GM15510 (cell line): ENCODE results near the gene CARD10.

ENCODE experiments used
- POLR2A ChIP-seq: IDR thresholded peaks from 3 replicates; pipeline ENCODE4 v1.6.1; 2011; ENCODE audit warnings: borderline replicate concordance; ENCODE audit not compliant: insufficient read length; ENCODE audit errors: extremely low read depth

CARD10 gene

DNA sequence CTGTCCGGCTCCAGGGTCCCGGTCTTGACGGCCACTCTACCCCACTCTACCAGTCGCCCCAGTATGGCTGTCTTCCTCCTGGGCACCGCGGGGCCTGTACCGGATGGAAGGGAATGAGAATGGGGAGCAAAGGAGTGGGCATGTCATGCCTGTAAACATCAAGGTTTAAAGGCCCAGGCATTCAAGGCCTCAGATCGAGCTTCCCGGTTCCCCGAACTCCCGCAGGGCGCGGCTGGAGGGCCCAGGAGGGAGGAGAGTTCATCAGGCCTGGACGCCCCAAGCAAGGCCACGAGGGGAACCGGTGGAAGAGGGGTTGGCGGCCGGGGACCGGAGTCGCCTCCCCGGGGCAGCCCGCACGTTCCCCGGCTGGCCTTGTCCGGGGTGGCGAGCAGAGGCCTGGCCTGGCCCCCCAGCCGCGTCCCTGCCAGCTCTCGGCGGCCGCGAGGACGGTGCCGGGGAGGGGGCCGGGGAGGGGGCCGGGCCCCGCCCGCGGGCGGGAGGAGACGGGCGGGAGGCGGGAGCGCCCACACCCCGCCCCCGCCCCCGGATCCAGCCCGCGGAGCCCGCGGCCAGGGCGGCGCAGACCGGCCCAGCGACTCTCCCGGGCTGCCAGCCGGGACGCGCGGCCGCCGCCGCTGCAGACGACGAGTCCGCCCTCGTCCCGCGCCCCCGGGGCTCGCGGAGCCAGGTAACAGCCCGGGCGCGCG is 40.8 kb upstream of the CARD10 start, which contains the start of gene CDC42EP1:
CDC42EP1 (plus strand) TSS at position 580 of the 707 bp plus-strand sequence. CDS start 5,870 bp downstream, outside the sequence.
- TF ChIP-seq POLR2A, result no peak

DNA sequence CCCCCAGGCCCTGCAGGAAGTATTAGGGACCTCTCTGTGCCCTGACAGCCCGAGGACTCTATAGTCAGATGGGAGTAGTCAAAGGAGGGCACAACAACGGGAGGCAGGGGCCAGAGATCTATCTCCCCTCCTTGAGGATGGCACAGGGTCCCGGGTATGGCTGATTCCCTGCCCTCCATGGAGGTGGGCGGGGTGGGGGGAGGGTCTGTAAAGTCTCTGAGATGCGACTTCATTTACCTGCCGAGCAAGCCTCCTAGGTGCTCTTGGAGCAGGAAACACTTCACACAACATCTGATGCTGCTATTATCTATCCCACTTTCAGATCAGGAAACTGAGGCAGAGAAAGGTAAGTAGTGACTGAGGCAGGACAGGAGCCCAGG is 40.3 kb upstream of the CARD10 start:
- TF ChIP-seq POLR2A, result no peak

- no peak for TF ChIP-seq POLR2A
Measured at GRCh38 chr22:37558815-37559214, 39.6 kb upstream of the CARD10 start.

- no peak for TF ChIP-seq POLR2A
Measured at GRCh38 chr22:37557321-37558001, 38.2 kb upstream of the CARD10 start.

- no peak for TF ChIP-seq POLR2A
Measured at GRCh38 chr22:37556710-37557109, 37.5 kb upstream of the CARD10 start.

DNA sequence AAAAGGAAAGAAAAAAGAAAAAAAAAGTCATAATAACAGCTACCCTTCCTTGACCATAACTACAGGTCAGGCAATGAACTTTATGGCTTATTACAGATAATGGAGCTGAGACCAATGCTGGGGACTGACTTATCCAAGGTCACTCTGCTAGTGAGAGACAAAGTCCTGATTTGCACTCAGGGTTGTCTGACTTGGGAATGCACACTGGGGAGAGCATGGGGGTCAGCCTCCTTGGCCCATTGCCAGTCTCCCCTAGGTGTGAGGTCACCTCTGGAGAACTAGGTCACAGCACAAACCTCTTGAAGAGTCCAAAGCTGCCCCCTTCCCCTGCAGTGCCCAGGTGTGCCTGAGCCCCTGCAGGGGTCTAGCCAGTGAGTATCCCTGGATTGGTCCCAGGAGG is 35.8 kb upstream of the CARD10 start:
- TF ChIP-seq POLR2A, result no peak

- TF ChIP-seq POLR2A, result no peak
Measured at GRCh38 chr22:37553725-37554124, 34.5 kb upstream of the CARD10 start.

- TF ChIP-seq POLR2A, result no peak
Measured at GRCh38 chr22:37552524-37553163, 33.4 kb upstream of the CARD10 start.

DNA sequence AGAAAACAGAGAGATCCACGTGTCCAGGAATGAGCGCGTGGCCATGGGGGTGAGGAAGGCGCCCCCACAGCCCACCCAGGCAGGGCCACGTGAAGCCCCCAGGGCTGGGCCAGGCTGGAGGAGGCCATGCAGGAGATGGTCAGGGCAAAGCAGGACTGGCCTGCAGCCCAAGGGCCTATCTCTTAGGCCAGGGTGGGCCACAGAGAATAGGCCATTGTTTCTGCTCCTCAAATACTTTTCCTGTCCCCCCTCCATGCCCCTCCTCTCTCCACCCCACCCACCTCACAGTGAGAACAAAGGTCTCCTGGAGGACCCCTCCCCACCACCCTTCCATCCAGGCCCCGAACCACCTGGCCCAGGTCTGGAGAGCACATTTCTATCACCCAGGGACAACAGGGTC is 32.8 kb upstream of the CARD10 start:
- no peak for TF ChIP-seq POLR2A

- no peak for TF ChIP-seq POLR2A
Measured at GRCh38 chr22:37549704-37550059, 30.5 kb upstream of the CARD10 start.

DNA sequence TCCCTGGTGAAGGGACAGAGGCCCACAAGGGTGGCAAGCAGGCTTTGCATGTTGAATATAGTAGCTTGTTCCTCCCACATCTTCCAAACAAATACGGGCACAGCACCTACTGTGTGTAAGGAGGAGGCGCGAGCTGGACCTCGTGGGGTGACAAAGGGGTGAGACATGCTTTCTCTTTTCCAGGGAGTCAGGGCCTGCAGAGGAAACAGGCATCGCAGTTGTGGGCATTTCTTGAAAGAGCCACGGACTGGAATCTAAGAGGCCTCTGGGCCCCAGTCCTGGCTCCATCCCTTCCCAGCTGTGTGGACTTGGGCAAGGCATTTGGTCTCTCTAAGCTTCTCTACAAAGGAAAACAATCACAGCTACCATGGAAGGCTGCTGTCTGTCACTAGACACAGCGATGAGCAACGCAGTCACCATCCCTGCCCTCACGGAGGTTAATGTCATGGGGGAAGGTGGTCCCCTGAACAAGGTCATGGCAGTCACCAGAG is 28.1 kb upstream of the CARD10 start:
- TF ChIP-seq POLR2A, result no peak

GRCh38 chr22:37546437-37547250 is 27.4 kb upstream of the CARD10 start:
- TF ChIP-seq POLR2A, result no peak

DNA sequence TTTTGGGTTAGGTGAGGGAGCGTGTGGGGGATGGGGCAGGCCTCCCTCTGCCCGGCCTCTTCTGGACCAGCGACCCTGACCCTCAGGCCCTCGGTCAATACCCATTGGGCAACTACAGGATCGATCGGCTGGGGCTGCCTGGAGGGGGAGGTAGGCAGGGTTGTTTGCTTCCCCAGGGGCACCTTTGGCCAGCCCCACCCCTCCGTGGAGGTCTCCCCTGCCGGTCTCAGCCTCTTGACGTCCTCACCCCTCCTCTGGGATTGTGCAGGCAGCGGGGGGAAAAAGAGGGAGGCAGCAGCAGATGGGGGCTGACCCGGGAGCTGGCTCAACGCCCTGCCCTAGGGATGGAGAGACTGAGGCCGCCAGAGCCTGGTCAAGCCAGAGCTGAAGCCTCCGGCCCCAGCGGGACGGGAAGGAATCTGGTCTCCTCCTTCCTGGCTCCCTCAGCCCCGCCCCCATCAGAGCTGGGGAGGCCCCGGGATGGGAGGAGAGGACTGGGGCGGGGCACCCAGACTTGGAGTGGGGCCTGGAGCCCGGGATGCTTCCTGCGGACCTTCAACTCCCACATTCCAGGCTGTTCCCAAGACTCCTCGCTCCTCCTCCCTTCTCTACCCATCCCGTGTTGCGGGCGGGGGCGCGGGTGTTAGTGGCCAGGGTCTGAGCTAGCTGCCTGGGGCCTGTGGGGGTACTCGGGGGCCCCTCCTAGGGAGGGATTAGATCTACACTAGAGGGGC is 26.7 kb upstream of the CARD10 start:
- TF ChIP-seq POLR2A, result no peak
